EL (cell line): ENCODE results near the gene FCN3.

Experiments
- DNase-seq: peaks from one replicate; pipeline ENCODE4 v3.0.0-alpha.2; 2016

FCN3 gene

GRCh38 chr1:27357281-27358037 lies 17.2 kb downstream of the FCN3 start:
- DNase-seq: peak; percentile 35

GRCh38 chr1:27356619-27357280 lies 17.9 kb downstream of the FCN3 start:
- DNase-seq: no peak

- DNase-seq: no peak
Measured at GRCh38 chr1:27356277-27356618, 18.4 kb downstream of the FCN3 start.

DNA sequence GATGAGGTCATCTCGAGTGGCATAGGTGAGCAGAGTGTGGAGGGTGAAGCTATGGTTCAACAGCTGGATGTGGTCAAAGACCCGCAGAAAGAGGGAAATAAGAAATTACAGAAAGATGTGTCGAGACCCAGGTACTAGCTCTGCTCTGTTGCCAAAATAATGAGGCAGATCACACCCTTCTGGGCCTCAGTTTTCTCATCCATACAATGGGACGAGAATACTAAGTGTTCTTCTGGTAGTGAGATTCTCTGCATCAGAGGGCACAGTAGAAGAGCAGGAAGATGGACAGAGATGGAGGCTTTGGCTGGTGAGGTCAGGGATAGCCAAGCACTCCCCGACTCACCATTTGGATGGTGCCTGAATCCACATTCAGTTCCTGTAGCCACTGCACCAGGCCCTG lies 18.9 kb downstream of the FCN3 start:
- DNase-seq: no peak

GRCh38 chr1:27353629-27354028 lies 21.0 kb downstream of the FCN3 start:
- DNase-seq: no peak

DNA sequence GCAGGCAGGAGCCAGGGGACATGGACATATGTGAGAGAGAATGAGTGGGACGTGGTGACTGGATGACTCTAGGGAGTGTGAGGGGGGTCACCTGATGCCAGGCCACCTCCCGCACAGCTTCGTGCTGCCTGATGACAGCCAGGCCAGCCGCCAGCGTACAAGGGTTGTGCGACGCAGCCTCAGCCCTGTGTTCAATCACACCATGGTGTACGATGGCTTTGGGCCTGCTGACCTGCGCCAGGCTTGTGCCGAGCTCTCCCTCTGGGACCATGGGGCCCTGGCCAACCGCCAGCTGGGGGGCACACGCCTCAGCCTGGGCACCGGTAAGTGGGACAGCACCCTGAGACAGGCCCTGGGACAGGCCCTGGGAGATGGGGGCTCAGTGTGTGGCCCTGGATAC lies 21.5 kb downstream of the FCN3 start:
- no peak for DNase-seq

DNA sequence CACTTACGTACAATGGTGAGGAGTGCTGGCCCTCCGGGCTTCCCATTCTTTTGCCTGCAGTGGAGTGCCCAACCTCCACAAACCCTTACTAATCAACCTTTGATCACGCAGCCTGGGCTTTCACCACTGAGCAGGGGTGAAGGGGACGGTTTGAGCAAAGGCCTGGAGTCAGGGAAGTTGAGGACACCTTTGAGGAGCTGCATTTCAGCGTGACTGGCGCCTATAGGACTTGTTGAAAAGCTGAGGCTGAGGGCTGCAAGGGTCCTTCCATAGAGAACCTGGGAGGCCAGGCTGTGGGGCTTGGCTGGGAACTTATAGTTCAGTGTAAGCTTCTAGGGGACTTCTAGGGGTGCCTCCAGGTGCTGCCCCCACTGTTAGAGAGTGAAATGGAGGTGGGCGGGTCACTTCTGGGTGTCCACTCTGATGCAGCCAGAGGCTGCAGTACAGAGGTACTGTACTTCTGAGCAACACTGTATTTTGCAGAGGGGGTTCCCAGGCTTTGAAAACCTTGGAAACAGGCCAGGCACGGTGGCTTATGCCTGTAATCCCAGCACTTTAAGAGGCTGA lies 23.0 kb downstream of the FCN3 start:
- DNase-seq: no peak

- no peak for DNase-seq
Measured at GRCh38 chr1:27350663-27351540, 23.7 kb downstream of the FCN3 start.

DNA sequence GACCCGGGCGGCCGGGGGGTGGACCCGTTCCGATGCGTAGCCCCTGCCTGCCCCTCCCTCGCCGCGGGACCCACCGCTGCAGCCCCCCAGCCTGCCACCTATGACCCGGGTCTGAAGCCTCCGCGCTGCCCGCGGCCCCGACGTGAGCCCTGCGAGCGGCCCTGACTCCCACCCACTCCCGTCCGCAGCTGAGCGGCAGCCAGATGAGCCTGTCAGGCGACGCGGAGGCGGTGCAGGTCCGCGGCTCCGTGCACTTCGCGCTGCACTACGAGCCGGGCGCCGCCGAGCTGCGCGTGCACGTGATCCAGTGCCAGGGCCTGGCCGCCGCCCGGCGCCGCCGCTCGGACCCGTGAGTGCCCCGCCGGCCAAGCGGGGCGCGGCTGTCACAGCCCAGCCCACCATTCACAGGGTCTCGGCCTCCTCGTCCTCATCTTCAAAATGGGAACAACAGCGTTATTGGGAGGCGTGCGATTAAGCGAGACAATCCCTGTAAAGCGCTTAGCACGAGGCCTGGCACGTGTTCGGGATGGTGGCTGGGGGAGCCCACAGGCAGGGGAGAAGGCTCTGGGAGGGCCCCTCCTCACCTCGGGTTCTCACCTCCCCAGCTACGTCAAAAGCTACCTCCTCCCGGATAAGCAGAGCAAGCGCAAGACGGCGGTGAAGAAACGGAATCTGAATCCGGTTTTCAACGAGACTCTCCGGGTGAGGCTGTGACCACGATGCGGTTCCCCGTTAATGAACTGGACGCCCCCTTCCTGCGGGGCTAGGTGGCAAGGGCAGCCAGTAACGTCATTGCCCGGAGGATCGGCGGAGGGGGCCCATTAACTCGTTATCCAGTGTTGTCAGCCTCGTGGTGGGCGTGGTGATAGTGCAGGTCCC lies 24.6 kb downstream of the FCN3 start:
- DNase-seq: peak; percentile 68

DNA sequence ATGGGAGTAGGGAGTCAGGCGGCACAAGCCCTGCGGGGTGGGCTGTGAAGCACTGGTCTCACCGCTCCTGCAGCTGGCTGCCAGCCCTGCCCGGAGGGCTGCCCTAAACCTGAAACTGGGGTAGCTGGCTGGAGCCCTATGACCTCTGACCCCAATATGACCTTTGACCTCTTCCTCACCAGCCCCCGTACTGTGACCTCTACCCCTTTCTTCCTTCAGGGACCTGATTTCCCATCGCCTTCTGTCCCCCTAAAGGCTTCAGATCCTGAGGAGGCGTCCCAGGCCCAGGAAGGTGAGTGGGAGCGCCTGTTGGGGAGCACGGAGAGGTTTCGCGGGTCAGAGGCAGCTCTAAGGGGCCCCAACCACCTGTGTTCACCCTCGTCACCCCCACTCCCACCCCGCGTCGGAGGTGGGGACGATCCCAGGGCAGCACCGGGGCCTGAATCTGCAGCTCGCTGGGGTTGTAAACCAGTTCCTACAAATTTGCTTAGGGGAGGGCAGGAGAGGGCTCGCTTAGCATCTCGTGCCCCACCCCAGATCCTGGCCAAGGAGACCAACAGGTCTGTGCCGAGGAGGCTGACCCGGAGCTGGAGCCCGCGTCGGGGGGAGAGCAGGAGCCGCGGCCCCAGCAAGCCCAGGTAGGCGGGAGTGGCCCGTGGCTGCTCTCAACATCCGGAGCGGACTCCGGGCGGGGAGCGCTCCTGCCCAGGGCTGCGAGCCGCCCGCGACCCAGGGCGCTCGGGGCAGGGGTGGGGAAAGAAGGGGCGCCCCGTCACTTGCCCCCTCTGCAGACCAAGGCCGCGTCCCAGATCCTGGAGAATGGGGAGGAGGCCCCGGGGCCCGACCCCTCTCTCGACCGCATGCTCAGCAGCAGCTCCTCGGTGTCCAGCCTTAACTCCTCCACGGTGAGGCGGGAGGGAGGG lies 25.5 kb downstream of the FCN3 start:
- DNase-seq: peak; percentile 38

DNA sequence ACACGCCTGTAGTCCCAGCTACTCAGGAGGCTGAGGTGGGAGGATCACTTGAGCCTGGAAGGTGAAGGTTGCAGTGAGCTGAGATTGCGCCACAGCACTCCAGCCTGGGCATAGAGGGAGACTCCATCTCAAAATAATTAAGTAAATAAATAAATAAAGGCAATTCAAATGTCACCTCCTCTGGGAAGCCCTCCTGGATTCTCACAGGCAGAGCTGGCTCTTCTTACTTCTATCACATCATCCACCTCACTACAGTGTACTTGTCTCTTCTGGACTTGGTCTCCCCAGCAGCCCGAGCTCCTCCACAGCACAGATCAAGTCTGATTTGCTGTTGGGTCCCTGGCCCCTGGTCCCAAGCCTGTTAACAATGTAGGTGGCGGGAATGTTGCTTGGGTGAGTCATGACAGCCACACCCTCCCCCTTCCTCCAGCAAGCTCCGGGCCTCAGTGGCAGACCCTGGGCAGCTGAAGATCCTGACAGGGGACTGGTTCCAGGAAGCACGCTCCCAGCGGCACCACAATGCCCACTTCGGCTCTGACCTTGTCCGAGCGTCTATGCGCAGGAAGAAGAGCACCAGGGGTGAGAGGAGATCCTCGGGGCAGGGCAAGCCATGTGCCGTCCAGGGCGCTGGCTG lies 27.5 kb downstream of the FCN3 start:
- peak; percentile 37 for DNase-seq

DNA sequence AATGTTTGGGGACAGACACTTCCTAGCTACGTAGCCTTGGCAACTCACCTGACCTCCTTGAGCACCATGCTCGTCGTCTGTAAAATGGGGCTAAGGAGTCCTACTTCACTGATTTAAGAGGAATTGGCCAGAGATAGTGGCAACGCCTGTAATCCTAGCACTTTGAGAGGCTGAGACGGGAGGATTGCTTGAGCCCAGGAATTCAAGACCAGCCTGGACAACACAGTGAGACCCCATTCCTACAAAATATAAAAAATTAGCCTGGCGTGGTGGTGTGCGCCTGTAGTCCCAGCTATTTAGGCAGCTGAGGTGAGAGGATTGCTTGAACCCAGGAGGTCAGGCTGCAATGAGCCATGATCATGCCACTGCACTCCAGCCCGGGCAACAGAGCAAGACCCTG lies 28.3 kb downstream of the FCN3 start:
- no peak for DNase-seq

GRCh38 chr1:27345272-27345671 lies 29.4 kb downstream of the FCN3 start:
- DNase-seq: no peak

DNA sequence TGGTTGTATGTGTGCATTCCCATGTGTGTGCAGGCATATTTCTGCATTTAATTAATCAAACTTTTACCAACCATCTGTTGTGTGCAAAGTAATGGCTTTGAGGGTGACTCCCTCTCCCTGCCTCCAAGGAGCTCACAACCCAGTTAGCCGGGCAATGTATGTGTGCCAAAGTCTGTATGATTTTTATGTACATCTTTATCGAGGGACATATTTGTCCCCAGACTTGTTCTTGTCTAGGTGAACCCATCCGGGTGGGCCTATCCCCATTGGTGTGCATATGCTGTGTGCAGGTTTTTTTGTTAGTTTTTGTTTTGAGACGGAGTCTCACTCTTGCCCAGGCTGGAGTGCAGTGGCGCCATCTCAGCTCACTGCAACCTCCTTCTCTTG lies 31.0 kb downstream of the FCN3 start:
- DNase-seq: no peak

GRCh38 chr1:27342778-27343638 lies 31.6 kb downstream of the FCN3 start:
- DNase-seq: no peak

GRCh38 chr1:27342391-27342777 lies 32.2 kb downstream of the FCN3 start:
- DNase-seq: no peak

GRCh38 chr1:27341525-27342252 lies 32.9 kb downstream of the FCN3 start, which contains the start of gene SYTL1:
Gene SYTL1 (plus strand): TSS chr1:27342022. CDS start chr1:27345335, 3,313 bp downstream.
- peak; percentile 76 for DNase-seq

- no peak for DNase-seq
Measured at GRCh38 chr1:27339213-27339612, 35.4 kb downstream of the FCN3 start.

DNA sequence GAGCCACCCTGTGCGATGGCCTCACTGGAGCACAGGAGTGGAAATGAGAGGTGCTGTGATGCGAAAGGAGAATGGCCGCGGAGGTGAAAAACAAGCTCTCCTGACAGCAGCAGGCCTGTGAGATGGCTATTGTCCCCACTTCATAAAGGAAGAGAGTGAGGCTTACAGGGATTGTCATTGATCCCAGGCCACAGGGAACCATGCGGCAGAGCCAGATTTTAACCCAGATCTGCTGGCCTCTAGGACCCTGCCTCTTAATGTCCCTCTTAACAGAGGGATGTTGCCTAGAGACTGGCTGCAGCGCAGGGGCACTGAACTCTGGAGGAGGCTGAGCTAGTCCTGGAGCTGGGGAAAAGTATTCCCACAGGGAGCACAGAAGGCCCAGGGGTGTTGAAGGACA lies 35.9 kb downstream of the FCN3 start:
- DNase-seq: no peak
